Measurements from ENCODE around the gene PDZRN3. TPM values are rescaled to one million over a fixed set of nuclear protein-coding genes. Genes with fewer than 3 reads are reported as not detected.

Gene PDZRN3
- total RNA-seq, 1 experiment from 2014 or later = 5.9 TPM

DNA sequence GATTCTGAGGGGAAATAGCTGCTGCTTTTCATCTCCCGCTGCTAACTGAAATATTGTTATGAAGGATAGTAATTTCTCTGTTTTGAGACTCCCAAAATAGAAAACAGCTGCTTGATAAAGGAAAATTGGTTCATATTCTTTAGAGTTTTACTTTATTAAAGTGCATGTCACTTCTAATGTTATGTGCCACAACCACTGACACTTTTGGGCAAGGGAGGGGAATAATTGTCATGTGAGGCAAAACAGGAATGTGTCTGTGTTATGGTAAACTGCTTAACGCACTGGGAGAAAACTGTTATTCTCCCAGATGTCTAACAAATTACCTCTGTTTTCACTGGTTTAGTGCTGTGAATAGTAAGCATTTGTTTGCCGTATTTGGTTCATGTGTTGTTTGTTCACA is 201.6 kb downstream of the PDZRN3 start:
- H3K27ac Mint-ChIP-seq = no peak overlapping the region

More for the DNA sequence above, 201.6 kb downstream of the PDZRN3 start:
- no peak overlapping the region for H4K5ac ChIP-seq (ENCODE audit: insufficient read length, low read depth, low read length)
- H3T11ph ChIP-seq (ENCODE audit: low read length) = no peak overlapping the region
- H3K18ac ChIP-seq (ENCODE audit: insufficient read length, low read depth, low read length) = no peak overlapping the region
- no peak overlapping the region for H3K4me2 ChIP-seq (ENCODE audit: insufficient read depth, insufficient read length, low read length)
- no peaks in the 10 kb centered on the region for H3K79me1 ChIP-seq (ENCODE audit: insufficient read depth, low read depth, low read length, poor library complexity, severe bottlenecking)
- Mint-ChIP-seq H3K27me3 (ENCODE audit: low read depth) (no peaks in the 10 kb centered on the region), H3K4me1 (peaks cover 17 to 18% of the 10 kb centered on the region in 2 experiments), H3K4me3 (no peak overlapping the region), H3K36me3 (ENCODE audit: insufficient read depth in 1 of 3, low read depth in 3 of 3) (peaks cover 0 to 3% (median 0%) of the 10 kb centered on the region in 3 experiments; a peak in 2 of 7 replicates), H3K9me3 (peaks cover 0 to 4% of the 10 kb centered on the region in 2 experiments; a peak in 1 of 5 replicates)
- H2BK15ac ChIP-seq (ENCODE audit: low read depth, low read length) = no peak overlapping the region
- no peaks in the 10 kb centered on the region for H3K79me2 ChIP-seq (ENCODE audit: insufficient read depth, low read length)
- no peak overlapping the region for H3K56ac ChIP-seq (ENCODE audit: insufficient read length, low read depth, low read length)
- H2BK12ac ChIP-seq (ENCODE audit: insufficient read length, low read depth, low read length) = no peak overlapping the region
- H3K4me1 ChIP-seq (ENCODE audit: insufficient read depth, low read length) = no peaks in the 10 kb centered on the region
- no peaks in the 10 kb centered on the region for H3K9me3 ChIP-seq (ENCODE audit: control insufficient read depth, low read depth, low read length)
- H4K8ac ChIP-seq (replicated peaks; ENCODE audit: insufficient read length, low read depth, low read length) = no peak overlapping the region
- no peak for DNase-seq
- no peak overlapping the region for H3K27ac ChIP-seq (ENCODE audit: insufficient read length, low read depth, low read length)
- H4K20me1 ChIP-seq (ENCODE audit: control insufficient read depth, insufficient read depth, insufficient read length) = no peaks in the 10 kb centered on the region
- H4K91ac ChIP-seq (ENCODE audit: insufficient read length, low read depth, low read length) = no peak overlapping the region
- no peaks in the 10 kb centered on the region for H3K23me2 ChIP-seq (ENCODE audit: insufficient read length, low read depth, low read length, poor library complexity, severe bottlenecking)
- no CpG with 5 or more reads among the region's 3 CpGs for WGBS (ENCODE audit: extremely low coverage, insufficient read length, low lambda C conversion rate)
- no peak overlapping the region for H2BK20ac ChIP-seq (ENCODE audit: low read depth, low read length, poor library complexity, severe bottlenecking)
- H3K27me3 ChIP-seq (ENCODE audit: insufficient read depth, low read length) = no peaks in the 10 kb centered on the region
- TF ChIP-seq, protein P1, sequence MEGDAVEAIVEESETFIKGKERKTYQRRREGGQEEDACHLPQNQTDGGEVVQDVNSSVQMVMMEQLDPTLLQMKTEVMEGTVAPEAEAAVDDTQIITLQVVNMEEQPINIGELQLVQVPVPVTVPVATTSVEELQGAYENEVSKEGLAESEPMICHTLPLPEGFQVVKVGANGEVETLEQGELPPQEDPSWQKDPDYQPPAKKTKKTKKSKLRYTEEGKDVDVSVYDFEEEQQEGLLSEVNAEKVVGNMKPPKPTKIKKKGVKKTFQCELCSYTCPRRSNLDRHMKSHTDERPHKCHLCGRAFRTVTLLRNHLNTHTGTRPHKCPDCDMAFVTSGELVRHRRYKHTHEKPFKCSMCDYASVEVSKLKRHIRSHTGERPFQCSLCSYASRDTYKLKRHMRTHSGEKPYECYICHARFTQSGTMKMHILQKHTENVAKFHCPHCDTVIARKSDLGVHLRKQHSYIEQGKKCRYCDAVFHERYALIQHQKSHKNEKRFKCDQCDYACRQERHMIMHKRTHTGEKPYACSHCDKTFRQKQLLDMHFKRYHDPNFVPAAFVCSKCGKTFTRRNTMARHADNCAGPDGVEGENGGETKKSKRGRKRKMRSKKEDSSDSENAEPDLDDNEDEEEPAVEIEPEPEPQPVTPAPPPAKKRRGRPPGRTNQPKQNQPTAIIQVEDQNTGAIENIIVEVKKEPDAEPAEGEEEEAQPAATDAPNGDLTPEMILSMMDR (conservative IDR thresholded peaks at IDR 0.05) = no peak
- H2BK120ac ChIP-seq (ENCODE audit: low read depth, low read length, poor library complexity, severe bottlenecking) = no peak overlapping the region
- no peak overlapping the region for H3K14ac ChIP-seq (ENCODE audit: insufficient read depth, low read length)
- H3K9ac ChIP-seq (ENCODE audit: extremely low read depth, insufficient read length, low read length) = no peak overlapping the region
- no peak overlapping the region for H2AFZ ChIP-seq (ENCODE audit: low read length)
- H3K23ac ChIP-seq (ENCODE audit: insufficient read length, low read depth, low read length) = no peak overlapping the region
- no peak overlapping the region for H2AK5ac ChIP-seq (ENCODE audit: insufficient read length, low read length)
- no peak overlapping the region for H3K4ac ChIP-seq (ENCODE audit: low read depth, low read length)
- no peak overlapping the region for H2BK5ac ChIP-seq (ENCODE audit: insufficient read length, low read length)

All from H9 (cell line).